ENCODE results near the gene POPDC3.
"Not testable (repeated sequence)": the region's sequence is repeated elsewhere in the genome, so short reads cannot be mapped to it uniquely, and the experiment has no call there.

Gene POPDC3

GRCh38 chr6:105179244-105180065 lies at the start of gene POPDC3:
TSS of gene POPDC3 (minus strand) at chr6:105180014. CDS start at chr6:105161909, 18,105 bp downstream.
- no peak for DNase-seq (ENCODE audit: low read depth in 1 of 2, low spot score in 1 of 2)

- no peak for DNase-seq (ENCODE audit: low read depth in 1 of 2, low spot score in 1 of 2)
These were observed 47.5 kb upstream of the POPDC3 start for GRCh38 chr6:105227295-105227767.

GRCh38 chr6:105226598-105227294 lies 46.9 kb upstream of the POPDC3 start:
- DNase-seq (ENCODE audit: low read depth in 1 of 2, low spot score in 1 of 2), result no peak

- no peak for DNase-seq (ENCODE audit: low read depth in 1 of 2, low spot score in 1 of 2)
These were observed 43.4 kb upstream of the POPDC3 start for GRCh38 chr6:105223242-105223641.

GRCh38 chr6:105221219-105221618 lies 41.4 kb upstream of the POPDC3 start:
- DNase-seq (ENCODE audit: low read depth in 1 of 2, low spot score in 1 of 2), result not testable (repeated sequence)

- no peak for DNase-seq (ENCODE audit: low read depth in 1 of 2, low spot score in 1 of 2)
These were observed 40.4 kb upstream of the POPDC3 start for GRCh38 chr6:105220186-105220585.

GRCh38 chr6:105219218-105219617 lies 39.4 kb upstream of the POPDC3 start:
- not testable (repeated sequence) for DNase-seq (ENCODE audit: low read depth in 1 of 2, low spot score in 1 of 2)

- no peak for DNase-seq (ENCODE audit: low read depth in 1 of 2, low spot score in 1 of 2)
These were observed 35.7 kb upstream of the POPDC3 start for GRCh38 chr6:105215506-105215905.

GRCh38 chr6:105214668-105215067 lies 34.9 kb upstream of the POPDC3 start:
- no peak for DNase-seq (ENCODE audit: low read depth in 1 of 2, low spot score in 1 of 2)

- DNase-seq (ENCODE audit: low read depth in 1 of 2, low spot score in 1 of 2), result no peak
These were observed 33.5 kb upstream of the POPDC3 start for GRCh38 chr6:105213272-105213671.

- no peak for DNase-seq (ENCODE audit: low read depth in 1 of 2, low spot score in 1 of 2)
These were observed 32.8 kb upstream of the POPDC3 start for GRCh38 chr6:105212587-105212986.

- no peak for DNase-seq (ENCODE audit: low read depth in 1 of 2, low spot score in 1 of 2)
These were observed 32.0 kb upstream of the POPDC3 start for GRCh38 chr6:105211831-105212230.

- DNase-seq (ENCODE audit: low read depth in 1 of 2, low spot score in 1 of 2), result no peak
These were observed 31.2 kb upstream of the POPDC3 start for GRCh38 chr6:105210932-105211531.

- DNase-seq (ENCODE audit: low read depth in 1 of 2, low spot score in 1 of 2), result no peak
These were observed 30.3 kb upstream of the POPDC3 start for GRCh38 chr6:105209950-105210706.

- no peak for DNase-seq (ENCODE audit: low read depth in 1 of 2, low spot score in 1 of 2)
These were observed 27.9 kb upstream of the POPDC3 start for GRCh38 chr6:105207524-105208269.

- no peak for DNase-seq (ENCODE audit: low read depth in 1 of 2, low spot score in 1 of 2)
These were observed 25.0 kb upstream of the POPDC3 start for GRCh38 chr6:105204768-105205167.

- no peak for DNase-seq (ENCODE audit: low read depth in 1 of 2, low spot score in 1 of 2)
These were observed 24.5 kb upstream of the POPDC3 start for GRCh38 chr6:105204331-105204730.

GRCh38 chr6:105202486-105202885 lies 22.7 kb upstream of the POPDC3 start:
- DNase-seq (ENCODE audit: low read depth in 1 of 2, low spot score in 1 of 2), result no peak

GRCh38 chr6:105200133-105200730 lies 20.4 kb upstream of the POPDC3 start:
- no peak for DNase-seq (ENCODE audit: low read depth in 1 of 2, low spot score in 1 of 2)

GRCh38 chr6:105199711-105200110 lies 19.9 kb upstream of the POPDC3 start:
- DNase-seq (ENCODE audit: low read depth in 1 of 2, low spot score in 1 of 2), result no peak

Measured in activated T-helper 1 cell treated with anti-CD3 and anti-CD28 coated beads, Interleukin-2, amount 50 U/mL, for 16 hours (primary cell).